HG03066 (cell line): ENCODE data around the gene CKAP2.
"Not testable (repeated sequence)": the region's sequence is repeated elsewhere in the genome, so short reads cannot be mapped to it uniquely, and the experiment has no call there.

ENCODE experiments used
- ATAC-seq: cut with Tn5 transposase; IDR thresholded peaks from one replicate; pipeline ENCODE4 v1.9.1; 2021; ENCODE audit warnings: low read depth; ENCODE audit not compliant: unreplicated experiment

The CKAP2 gene

GRCh38 chr13:52450793-52451116 lies 4.5 kb upstream of the CKAP2 start:
- ATAC-seq, result no peak

- no peak for ATAC-seq
Observed at GRCh38 chr13:52451135-52451804, 4.0 kb upstream of the CKAP2 start.

- ATAC-seq, result no peak
Observed at GRCh38 chr13:52452470-52452869, 2.8 kb upstream of the CKAP2 start.

- ATAC-seq, result peak; percentile 41
Observed at GRCh38 chr13:52454459-52454819, 839 bp upstream of the CKAP2 start.

- ATAC-seq, result peak; percentile 27
Observed at GRCh38 chr13:52455677-52456041, 381 bp downstream of the CKAP2 start.

- no peak for ATAC-seq
Observed at GRCh38 chr13:52459668-52460067, 4.4 kb downstream of the CKAP2 start.

- no peak for ATAC-seq
Observed at GRCh38 chr13:52461265-52461664, 6.0 kb downstream of the CKAP2 start.

GRCh38 chr13:52463526-52463925 lies 8.2 kb downstream of the CKAP2 start:
- ATAC-seq, result no peak

GRCh38 chr13:52468487-52468886 lies 13.2 kb downstream of the CKAP2 start:
- not testable (repeated sequence) for ATAC-seq

- ATAC-seq, result not testable (repeated sequence)
Observed at GRCh38 chr13:52480677-52481428, 25.6 kb downstream of the CKAP2 start.

GRCh38 chr13:52487078-52487477 lies 31.8 kb downstream of the CKAP2 start:
- not testable (repeated sequence) for ATAC-seq

GRCh38 chr13:52488763-52489162 lies 33.5 kb downstream of the CKAP2 start:
- ATAC-seq, result not testable (repeated sequence)

- not testable (repeated sequence) for ATAC-seq
Observed at GRCh38 chr13:52491015-52491414, 35.7 kb downstream of the CKAP2 start.

GRCh38 chr13:52494241-52494640 lies 39.0 kb downstream of the CKAP2 start:
- not testable (repeated sequence) for ATAC-seq

- ATAC-seq, result not testable (repeated sequence)
Observed at GRCh38 chr13:52497979-52498378, 42.7 kb downstream of the CKAP2 start.

- not testable (repeated sequence) for ATAC-seq
Observed at GRCh38 chr13:52502277-52502676, 47.0 kb downstream of the CKAP2 start.

GRCh38 chr13:52505843-52506242 lies 50.6 kb downstream of the CKAP2 start:
- ATAC-seq, result not testable (repeated sequence)

- not testable (repeated sequence) for ATAC-seq
Observed at GRCh38 chr13:52509532-52509931, 54.3 kb downstream of the CKAP2 start.

- not testable (repeated sequence) for ATAC-seq
Observed at GRCh38 chr13:52510221-52510797, 55.0 kb downstream of the CKAP2 start.

- ATAC-seq, result not testable (repeated sequence)
Observed at GRCh38 chr13:52511598-52511997, 56.3 kb downstream of the CKAP2 start.

- ATAC-seq, result not testable (repeated sequence)
Observed at GRCh38 chr13:52513957-52514596, 58.8 kb downstream of the CKAP2 start.
